ENCODE results near the gene RXRB.

GRCh38 chr6:33204165-33204414, 3.6 kb upstream of the RXRB start:
- TF ChIP-seq POLR2A (IDR thresholded peaks at IDR 0.05; ENCODE audit: low read length) (no peak), GATA1 (IDR thresholded peaks at IDR 0.05; ENCODE audit: low read depth, low read length) (no peak)
